ENCODE data around the gene ZNF136.

Gene ZNF136

DNA sequence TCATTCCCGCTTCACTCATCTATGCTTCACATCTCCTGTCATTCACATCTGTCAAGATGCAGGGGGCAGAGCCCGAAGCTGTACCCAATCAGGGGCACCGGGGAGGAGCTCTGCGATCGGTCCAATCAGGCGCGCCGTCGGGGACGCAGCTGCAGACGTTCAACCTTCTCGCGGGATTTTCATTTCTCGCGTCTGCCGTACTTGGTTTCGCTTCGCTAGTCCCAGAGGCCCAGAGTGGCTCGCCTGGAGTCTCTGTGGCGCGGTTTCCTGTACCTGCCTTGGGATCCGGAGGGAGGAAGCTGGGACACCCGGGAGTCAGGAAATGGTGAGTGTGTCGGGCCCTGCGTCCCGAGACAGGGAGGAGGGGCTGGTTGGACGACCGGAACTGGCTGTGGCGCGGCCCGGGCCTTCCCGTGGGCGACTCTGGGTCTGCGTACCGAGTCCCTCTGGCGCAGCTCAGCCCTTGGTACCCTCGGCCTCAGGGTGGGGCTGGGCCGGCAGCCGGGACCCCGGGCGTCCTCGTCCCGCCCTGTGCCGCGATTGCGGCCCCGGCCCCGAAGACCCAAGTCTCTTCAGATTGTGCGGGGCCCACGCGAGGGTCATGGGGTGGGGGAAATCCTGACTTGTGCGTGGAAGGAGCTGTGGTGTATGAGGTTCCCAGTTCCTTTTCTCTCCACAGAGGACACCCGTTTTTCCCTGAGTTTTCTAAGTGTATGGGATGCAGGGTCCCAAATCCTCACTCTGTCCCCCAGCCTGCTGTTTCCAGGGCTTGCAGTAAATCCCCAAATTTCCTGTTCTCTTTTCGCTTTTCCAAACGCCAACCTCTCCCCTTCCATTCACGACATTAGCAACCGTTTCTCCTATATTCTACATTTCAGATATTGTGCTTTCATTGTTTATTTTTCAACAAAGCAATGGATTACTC, at the start of gene ZNF136:
TSS of gene ZNF136 (plus strand) at position 215 of the 925 bp plus-strand sequence. CDS start at position 323, 108 bp downstream.
- DNase-seq (ENCODE audit: low spot score) = peak; percentile 99

DNA sequence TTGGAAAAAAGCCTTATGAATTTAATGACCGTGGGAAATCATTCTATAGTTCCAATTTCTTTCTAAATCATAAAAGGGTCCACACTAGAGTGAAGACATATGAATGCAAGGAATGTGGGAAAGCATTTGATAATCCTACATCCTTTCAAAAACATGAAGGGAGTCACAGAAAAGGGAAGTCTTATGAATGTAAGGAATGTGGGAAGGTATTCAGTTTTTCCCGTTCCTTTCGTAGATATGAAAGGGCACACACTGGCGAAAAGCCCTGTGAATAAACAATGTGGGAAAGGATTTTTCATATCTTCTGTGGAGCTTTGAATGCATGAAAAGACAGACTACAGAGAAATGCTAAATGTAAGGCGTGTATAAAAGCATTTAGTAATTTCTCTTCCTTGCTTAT, 49.8 kb upstream of the ZNF136 start:
- no peak for DNase-seq (ENCODE audit: low spot score)

DNA sequence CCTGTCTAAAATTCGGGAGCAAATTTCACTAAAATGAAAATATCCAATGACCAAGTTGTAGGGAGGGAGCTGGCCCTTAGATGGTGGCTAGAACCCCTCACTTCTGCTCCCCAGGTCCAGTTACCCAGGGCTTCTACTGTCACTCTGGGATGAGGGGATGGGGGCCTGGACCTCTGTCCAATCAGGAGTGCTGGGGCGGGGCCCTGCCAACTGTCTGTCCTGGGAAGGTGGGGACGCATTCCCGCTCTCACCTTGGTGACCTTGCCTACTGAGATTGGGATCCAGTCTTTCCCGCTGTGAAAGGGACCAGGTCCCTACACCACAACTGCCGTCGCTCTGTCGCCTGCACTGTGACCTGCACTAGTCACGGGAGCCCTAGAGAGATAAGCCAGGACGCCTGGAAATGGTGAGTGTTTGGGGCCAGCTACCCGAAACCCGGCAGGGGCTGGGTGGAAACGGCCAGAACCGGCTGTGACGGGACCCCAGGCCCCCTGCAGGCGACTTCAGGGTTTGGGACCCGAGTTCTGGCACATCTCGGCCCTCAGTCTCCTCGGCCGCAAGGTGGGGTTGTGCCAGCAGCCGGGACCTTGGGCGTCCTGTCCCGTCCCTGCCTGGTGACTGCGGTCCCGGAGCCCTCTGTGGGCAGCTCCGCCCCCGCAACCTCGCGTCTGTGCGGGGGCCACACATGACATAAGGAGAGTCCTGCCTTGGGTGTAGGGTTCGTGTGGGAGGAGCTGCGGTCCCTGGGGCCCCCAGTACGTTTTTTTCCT, 45.5 kb upstream of the ZNF136 start:
- no peak for DNase-seq (ENCODE audit: low spot score)

DNA sequence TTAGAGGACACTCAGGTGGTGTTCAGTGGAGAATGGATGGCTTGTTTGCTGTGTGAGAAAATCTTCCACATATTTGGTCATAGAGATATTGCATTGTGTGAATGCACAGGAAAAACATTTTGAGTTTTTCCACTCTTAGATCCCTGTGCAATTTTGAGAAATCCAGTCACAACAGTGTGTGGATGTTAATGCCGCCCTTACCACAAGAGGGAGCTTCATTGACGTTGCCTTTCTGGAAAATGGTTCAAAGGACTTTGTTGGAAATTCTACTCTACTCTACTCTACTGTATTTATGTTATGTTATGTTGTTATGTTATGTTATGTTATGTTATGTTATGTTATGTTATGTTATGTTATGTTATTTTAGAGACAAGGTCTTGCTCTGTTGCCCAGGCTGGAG, 36.2 kb upstream of the ZNF136 start:
- peak; percentile 30 for DNase-seq (ENCODE audit: low spot score)

DNA sequence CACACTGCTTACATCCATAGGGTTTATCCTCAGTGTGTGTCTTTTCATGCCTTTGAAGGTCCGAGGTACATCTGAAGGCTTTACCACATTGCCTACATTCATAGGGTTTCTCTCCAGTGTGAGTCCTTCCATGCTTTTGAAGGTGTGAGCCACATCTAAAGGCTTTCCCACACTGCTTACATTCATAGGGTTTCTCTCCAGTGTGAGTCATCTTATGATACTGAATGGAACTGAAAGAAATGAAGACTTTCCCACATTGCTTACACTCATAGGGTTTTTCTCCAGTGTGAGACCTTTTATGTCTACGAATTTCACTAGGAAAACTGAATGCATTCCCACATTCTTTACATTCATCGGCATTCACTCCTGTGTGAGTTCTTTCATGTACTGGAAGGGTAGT, 29.8 kb upstream of the ZNF136 start:
- DNase-seq (ENCODE audit: low spot score) = no peak

DNA sequence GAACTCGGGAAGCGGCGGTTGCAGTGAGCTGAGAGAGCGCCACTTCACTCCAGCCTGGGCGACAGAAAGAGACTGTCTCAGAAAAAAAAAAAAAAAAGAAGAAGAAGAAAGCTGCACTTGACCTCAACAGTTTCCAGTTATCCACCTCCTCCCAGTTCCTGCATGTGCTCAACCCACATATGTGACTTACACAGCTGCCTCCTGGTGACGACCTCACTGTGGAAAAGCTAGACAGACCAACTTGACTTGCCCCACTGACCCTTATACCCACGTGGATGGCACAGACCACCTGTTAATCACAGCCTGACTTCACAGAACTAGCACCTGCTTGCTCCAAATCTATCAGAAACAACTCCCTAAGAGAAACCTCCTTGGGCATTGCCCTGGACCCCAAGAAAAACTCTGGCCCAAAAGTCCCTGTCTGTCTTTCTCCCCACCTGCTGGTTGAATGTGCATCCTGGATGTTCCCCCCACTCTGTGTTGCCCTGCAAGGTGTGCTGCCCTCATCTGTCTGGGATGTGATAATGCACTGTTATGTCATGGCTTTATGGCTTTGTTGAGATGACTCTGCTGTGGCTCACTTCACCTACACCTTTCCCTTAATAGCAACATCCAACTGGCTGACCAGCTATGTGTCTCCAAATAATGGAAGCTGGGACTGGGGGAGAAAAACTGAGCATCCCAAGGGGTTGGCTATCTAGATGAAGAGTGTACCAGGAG, 25.5 kb upstream of the ZNF136 start:
- peak; percentile 16 for DNase-seq (ENCODE audit: low spot score)

DNA sequence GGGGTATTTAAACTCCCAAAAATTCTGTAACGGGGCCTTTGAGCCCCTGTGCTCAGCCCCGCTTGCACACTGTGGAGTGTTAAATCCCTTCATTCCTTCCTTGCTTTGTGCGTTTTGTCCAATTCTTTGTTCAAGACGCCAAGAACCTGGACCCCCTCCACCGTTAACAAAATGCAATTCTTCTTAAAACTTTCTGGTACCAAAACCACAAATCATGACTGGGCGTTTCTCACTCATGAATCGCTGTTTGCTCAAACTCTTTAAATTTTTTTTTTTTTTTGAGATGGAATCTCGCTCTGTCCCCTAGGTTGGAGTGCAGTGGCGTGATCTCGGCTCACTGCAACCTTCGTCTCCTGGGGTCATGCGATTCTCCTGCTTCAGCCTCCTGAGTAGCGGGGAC, 23.6 kb upstream of the ZNF136 start:
- no peak for DNase-seq (ENCODE audit: low spot score)

DNA sequence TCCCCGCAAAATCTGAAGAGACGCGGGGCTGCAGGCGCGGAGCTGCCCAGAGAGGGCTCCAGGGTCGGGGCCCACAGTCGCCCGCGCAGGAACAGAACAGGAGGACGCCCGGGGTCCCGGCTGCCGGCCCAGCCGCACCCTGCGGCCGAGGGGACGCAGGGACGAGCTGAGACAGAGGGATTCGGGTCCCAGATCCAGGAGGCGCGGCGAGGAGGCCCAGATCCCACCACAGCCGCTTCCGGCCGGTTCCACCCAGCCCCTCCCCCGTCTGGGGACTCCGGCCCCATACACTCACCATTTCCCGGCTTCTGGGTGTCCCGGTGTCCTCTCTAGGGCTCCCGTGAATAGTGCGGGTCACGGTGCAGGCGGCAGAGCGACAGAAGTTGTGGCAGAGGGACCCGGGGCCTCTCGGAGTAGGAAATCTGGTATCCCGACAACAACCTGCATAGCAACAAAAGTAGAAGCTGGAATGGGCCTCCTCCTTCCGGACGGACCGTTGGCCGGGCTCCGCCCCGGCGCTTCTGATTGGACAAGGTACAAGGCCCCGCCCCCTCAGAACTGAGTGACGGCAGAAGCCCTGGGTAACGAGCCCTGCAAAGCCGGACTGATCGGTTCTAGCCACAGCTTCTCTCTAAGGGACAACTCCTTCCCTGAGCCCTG, 22.9 kb upstream of the ZNF136 start, which contains the start of gene ZNF20:
TSS of gene ZNF20 (minus strand) at position 466 of the 660 bp plus-strand sequence. CDS start at position 298, 168 bp downstream.
- DNase-seq (ENCODE audit: low spot score) = peak; percentile 96

DNA sequence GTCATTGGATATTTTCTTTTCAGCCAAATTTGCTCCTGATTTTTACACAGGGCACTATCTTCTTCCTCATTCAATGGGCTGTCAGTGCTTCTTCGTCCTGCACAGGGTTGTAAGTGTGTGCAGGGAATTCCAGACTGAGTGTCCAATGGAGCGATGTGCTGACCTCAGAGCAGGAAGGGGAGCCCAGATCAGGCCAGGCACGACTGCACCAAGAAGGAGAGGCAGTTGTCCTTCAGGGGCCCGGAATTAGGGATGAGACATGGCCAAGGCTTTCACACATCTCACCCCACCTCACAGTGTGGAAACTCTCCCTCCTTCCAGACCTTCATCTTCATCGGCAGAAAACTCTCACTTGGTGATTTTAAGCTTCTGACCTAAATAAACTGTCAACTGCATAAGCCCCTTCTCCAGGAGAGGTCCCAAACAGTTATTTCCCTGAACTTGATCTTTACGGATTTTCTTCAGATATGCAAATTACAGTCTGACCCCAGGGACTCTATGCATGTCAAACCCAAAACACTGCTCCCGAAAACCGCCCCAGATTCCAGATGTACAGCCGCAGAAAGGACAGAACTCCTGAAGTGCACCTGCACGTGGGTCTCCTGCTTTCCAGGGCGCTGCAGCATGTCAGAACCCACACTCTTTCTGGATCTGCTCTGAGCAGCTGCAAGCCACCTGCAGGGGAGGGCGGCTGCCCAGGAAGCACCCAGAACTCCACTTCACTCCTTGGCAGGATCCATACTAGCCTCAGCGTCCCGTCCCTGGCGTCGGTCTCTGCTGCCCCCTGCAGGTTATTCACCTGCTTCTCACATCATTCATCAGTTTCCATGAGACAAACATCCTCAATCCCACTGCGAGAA, 22.1 kb upstream of the ZNF136 start:
- DNase-seq (ENCODE audit: low spot score) = peak; percentile 83

DNA sequence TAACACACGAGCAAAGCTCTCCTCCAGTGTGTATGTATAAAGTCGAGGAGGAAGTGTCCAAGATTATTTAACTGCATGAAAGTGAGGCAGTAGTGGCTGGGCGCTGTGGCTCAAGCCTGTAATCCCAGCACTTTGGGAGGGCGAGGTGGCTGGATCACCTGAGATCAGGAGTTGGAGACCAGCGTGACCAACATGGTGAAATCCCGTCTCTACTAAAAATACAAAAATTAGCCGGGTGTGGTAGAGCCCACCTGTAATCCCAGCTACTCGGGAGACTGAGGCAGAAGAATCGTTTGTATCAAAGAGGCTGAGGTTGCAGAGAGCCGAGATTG, 21.5 kb upstream of the ZNF136 start:
- DNase-seq (ENCODE audit: low spot score) = no peak

DNA sequence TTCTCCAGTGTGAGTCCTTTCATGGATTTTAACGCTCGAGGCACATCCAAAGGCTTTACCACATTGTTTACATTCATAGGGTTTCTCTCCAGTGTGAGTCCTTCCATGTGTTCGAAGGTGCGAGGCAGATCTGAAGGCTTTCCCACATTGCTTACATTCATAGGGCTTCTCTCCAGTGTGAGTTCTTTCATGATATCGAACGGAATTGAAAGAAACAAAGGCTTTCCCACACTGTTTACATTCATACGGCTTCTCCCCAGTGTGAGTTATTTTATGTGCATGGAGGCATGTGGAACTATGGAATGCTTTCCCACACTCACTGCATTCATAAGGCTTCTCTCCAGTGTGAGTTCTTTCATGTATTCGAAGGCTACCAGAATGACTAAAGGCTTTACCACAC, 17.5 kb upstream of the ZNF136 start:
- DNase-seq (ENCODE audit: low spot score) = no peak

DNA sequence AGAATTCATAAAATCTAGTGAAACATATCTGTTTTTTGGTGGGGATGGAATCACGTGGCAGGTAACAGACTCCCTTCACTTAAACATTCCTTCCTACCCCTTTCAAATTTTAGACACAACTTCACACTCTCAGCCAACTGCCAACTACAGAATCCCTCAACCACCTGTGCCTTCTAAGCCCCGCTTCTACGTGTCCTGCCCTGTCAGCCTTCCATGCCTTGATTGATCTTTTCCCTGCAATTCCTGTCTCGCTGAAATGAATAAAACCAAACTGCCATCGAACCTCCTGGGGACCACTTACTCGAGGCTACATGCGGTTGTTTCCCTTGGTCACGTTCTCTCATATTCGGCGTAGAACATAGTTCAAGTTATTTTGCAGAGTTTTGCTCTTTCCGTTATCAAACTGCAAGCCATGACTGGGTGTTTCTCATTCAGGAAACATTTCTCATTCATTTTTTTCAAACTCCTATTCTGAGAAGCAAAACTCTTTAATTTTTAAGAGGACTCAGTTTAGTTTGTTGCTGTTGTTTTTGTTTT, 7.5 kb upstream of the ZNF136 start:
- no peak for DNase-seq (ENCODE audit: low spot score)

DNA sequence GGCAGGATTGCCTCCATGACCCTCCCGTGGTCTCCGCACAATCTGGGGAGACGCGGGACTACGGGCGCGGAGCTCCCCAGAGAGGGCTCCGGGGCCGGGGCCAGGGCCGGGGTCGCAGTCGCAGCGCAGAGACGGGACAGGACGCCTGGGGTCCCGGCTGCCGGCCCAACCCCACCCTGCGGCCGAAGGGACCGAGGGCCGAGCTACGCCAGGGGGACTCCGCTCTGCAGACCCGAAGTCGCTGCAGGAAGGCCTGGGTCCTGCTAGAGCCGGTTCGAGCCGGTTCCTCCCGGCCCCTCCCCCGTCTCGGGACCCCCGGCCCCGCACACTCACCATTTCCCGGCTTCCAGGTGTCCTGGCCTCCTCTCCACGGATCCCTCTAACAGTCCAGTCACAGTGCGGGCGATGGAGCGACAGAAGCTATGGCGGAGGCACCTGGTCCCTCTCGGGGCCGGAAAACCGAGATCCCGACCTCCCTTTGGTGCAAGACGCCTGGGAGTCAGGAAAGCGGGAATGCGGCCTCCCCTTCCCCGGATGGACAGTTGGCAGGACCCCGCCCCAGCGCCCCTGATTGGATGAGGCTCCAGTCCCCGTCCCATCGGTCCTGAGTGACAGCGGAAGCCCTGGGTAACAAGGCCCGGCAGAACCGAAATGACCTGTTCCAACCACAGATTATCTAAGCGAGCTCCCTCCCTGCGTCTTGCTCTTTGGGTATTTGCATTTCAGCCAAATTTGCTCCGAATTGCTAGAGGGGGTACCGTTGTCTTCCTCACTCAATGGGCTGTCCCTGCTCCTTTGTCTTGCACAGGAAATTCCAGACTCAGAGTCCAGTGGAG, 6.5 kb upstream of the ZNF136 start, which contains the start of gene ZNF625:
TSS of gene ZNF625 (minus strand) at position 512 of the 836 bp plus-strand sequence. CDS start at position 336, 176 bp downstream.
- peak; percentile 44 for DNase-seq (ENCODE audit: low spot score)

DNA sequence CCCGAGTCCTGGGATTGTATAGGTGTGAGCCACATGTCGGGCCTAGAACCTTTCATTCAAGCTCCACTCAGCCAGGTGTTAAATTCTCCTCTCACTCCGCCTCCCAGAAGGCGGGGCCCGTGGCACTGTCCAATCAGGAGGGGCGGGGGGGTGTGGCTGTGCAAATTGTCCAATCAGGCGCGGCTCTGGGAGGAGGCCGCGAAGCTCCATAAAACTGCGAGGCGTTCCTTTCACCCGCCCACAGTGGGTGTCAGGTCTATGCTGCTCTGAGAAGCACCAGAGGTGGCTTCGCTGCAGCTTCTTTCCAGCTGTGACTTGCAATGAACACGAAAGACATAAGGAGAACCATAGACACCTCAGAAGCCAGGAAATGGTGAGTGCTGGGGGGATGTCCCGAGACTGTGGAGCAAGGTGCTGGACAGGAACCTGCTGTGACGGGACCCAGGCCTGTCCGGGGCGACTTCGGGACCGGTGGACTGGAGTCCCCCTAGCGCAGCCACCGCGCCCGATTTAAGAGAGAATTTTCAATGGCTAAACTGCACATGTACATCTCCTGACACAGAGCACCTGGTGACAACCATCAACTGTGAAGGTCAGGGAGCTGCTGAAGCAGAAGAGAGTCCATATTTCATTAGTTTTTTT, 3.0 kb upstream of the ZNF136 start:
- DNase-seq (ENCODE audit: low spot score) = no peak

DNA sequence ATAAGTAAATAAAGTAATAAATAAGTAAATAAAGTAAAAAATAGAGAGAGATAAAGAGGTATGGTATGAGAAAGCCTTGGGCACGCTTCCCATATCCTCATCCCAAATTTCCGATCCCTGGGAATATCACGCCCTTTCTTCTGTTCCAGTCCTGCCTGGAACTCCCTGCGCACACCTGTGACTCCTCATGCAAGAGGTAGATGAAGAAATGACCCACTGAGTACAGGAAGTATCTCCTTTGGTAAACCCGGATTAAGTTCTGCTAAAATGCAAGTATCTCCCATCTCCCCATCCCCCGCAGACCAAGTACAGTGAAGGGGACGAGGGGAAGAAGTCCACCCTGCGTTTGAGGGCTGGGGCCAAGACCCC, 399 bp upstream of the ZNF136 start:
- no peak for DNase-seq (ENCODE audit: low spot score)

DNA sequence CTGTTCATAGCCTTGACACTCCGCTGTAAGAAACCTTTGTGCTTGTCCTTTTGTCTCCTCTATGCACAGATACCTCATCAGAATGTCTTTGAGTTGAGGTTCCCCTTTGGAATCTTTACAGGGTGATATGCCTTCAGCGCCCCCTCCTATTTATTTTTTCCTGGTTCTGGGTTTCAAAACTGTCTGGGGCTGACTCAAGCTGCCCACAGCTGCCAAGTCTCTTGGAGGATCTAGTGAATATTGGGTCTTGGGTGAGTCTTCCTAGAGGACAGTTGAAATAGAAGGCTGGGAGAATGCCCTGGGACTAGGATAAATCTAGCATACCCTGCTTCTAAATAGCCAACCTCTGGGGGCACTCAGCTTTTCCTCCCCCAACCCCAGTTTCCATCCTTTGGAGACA, 930 bp downstream of the ZNF136 start:
- DNase-seq (ENCODE audit: low spot score) = no peak

DNA sequence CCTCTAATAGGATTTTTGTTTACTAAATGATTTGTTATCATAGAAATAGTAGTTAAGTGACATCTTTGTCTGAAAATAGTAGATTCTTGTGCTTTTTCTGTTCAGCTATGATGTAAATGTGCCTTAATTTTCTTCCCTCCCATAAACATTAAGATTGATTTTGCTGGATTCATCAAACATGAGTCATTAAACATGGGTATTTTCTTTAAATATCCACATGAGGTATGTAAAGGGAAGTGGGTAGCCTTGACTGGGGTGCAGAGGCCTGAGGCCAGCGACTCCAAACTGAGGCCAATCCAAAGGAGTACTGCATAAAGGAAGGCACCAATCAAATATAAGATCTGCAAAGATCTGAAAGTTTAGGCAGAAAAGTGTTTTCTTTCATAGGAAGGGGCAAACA, 3.7 kb downstream of the ZNF136 start:
- DNase-seq (ENCODE audit: low spot score) = no peak

DNA sequence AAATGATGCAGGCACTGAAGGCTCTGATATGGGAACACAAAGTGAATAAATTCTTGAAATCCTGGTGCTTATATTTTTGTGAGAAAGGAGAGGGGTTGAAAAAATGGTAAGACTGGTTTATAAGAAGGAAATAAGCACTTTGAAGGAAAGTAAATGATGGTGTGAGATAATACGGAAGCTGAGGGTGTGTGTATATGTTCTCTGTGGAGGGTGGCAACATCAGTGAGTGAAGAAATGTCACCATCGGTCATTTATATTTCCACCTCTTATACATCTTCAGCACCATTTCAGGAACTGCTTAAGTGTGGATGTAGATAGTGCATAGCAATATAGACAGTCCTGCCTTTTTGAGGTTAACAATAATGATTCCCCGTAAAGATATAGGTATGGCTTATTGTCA, 17.5 kb downstream of the ZNF136 start:
- DNase-seq (ENCODE audit: low spot score) = no peak

DNA sequence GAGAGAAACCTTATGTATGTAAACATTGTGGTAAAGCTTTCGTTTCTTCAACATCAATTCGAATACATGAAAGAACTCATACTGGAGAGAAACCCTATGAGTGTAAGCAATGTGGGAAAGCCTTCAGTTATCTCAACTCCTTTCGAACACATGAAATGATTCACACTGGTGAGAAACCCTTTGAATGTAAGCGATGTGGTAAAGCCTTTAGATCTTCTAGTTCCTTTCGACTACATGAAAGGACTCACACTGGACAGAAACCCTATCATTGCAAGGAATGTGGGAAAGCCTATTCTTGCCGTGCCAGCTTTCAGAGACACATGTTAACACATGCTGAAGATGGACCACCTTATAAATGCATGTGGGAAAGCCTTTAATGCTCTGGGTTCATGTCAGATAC, 24.7 kb downstream of the ZNF136 start:
- DNase-seq (ENCODE audit: low spot score) = no peak

All from germinal center (tissue), 1 donor.